ENCODE measurements around the gene NOMO2.
"Not testable (repeated sequence)": the region's sequence is repeated elsewhere in the genome, so short reads cannot be mapped to it uniquely, and the experiment has no call there.

The NOMO2 gene

DNA sequence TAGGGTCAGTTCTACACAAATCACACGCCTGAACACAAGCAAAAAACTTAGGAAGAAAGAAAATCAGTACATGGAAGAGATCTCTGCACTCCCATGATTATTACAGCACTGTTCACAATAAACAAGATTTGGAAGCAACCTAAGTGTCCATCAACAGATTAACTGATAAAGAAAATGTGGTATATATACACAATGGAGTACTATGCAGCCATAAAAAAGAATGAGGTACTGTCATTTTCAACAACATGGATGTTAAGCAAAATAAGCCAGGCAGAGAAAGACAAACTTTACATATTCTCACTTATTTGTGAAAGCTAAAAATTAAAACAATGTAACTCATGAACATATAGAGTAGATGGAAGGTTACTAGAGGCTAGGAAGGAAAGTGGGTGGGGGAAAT lies 16.0 kb upstream of the NOMO2 start:
- DNase-seq (ENCODE audit: low read depth), result not testable (repeated sequence)

GRCh38 chr16:18575945-18576344 lies 14.0 kb upstream of the NOMO2 start:
- not testable (repeated sequence) for DNase-seq (ENCODE audit: low read depth)

- DNase-seq (ENCODE audit: low read depth), result not testable (repeated sequence)
Observed at GRCh38 chr16:18575298-18575917, 13.5 kb upstream of the NOMO2 start.

DNA sequence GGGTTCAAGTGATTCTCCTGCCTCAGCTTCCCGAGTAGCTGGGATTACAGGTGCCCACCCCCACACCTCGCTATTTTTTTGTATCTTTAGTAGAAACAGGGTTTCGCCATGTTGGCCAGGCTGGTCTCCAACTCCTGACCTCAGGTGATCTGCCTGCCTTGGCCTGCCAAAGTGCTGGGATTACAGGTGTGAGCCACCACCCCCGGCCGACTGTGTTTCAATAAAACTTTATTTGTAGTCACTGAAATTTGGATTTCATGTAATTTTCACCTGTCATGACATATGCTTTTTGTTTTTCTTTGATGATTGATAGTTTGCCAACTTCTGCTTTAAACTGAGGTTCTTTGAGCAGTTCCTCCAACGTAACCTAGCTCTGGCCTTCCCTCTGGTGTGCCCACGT lies 12.0 kb upstream of the NOMO2 start:
- DNase-seq (ENCODE audit: low read depth), result not testable (repeated sequence)

GRCh38 chr16:18572973-18573372 lies 11.1 kb upstream of the NOMO2 start:
- not testable (repeated sequence) for DNase-seq (ENCODE audit: low read depth)

GRCh38 chr16:18571307-18571850 lies 9.5 kb upstream of the NOMO2 start:
- DNase-seq (ENCODE audit: low read depth), result not testable (repeated sequence)

- not testable (repeated sequence) for DNase-seq (ENCODE audit: low read depth)
Observed at GRCh38 chr16:18570529-18571306, 8.8 kb upstream of the NOMO2 start.

GRCh38 chr16:18560416-18561220 lies 1.3 kb downstream of the NOMO2 start:
- DNase-seq (ENCODE audit: low read depth), result not testable (repeated sequence)

DNA sequence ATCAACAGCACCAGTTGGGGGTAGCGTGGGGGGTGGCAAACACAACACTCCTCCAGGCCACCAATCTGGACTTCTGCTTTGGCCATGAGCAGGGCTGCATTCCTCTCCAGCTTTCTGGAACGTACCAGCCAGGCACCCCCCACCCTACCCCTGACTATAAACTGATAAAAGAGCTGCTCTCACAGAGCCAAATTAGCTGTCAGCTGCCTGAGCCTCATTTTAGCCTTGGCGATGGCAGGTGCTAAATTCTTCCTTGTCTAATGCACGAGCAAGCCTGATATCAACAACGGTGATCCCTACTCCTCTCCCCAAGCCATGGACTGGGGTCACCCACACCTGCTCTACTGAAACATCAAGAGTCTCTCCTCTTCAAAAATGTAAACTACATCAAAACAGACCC lies 8.2 kb downstream of the NOMO2 start:
- DNase-seq (ENCODE audit: low read depth), result not testable (repeated sequence)

GRCh38 chr16:18547382-18547781 lies 14.5 kb downstream of the NOMO2 start:
- not testable (repeated sequence) for DNase-seq (ENCODE audit: low read depth)

GRCh38 chr16:18546853-18547252 lies 15.0 kb downstream of the NOMO2 start:
- DNase-seq (ENCODE audit: low read depth), result not testable (repeated sequence)

GRCh38 chr16:18544232-18545081 lies 17.4 kb downstream of the NOMO2 start:
- not testable (repeated sequence) for DNase-seq (ENCODE audit: low read depth)

GRCh38 chr16:18541912-18542311 lies 20.0 kb downstream of the NOMO2 start:
- not testable (repeated sequence) for DNase-seq (ENCODE audit: low read depth)

DNA sequence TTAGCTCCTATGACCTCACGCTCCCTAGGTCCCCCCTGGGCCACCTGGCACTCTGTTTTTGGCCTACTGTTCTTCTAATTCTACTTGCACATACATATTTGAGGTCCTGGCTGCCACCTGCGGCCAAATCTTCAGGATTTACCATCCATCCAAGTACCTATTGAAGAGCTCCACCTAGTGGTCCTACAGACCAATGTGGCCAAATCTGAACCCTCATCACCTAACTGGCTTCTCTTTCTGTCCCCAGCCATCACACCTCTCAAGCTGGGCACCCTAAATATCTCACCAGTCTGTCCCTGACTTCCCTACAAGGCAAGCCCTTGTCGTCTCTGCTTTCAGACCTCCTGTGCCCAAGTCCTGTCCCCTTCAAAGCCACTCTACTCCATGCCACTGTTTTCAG lies 24.9 kb downstream of the NOMO2 start:
- DNase-seq (ENCODE audit: low read depth), result not testable (repeated sequence)

- not testable (repeated sequence) for DNase-seq (ENCODE audit: low read depth)
Observed at GRCh38 chr16:18535519-18536168, 26.3 kb downstream of the NOMO2 start.

DNA sequence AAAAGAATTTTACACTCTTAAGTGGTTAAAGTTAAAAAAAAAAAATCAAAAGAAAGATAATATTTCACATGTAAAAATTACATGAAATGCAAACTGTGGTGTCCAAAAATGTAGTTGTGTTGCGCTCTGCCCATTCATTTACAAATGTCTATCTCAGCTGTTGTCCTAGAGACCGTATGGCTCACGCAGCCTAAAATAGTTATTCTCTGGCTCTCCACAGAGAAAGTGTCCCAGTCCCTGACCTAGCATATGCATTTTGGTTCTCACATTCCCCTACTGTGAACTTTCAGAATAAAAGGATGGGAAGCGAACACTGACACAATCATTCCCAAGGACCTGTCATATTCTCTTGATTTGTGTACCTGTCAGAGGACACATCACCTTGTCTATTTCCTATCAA lies 27.6 kb downstream of the NOMO2 start:
- not testable (repeated sequence) for DNase-seq (ENCODE audit: low read depth)

- DNase-seq (ENCODE audit: low read depth), result not testable (repeated sequence)
Observed at GRCh38 chr16:18531323-18531722, 30.6 kb downstream of the NOMO2 start.

DNA sequence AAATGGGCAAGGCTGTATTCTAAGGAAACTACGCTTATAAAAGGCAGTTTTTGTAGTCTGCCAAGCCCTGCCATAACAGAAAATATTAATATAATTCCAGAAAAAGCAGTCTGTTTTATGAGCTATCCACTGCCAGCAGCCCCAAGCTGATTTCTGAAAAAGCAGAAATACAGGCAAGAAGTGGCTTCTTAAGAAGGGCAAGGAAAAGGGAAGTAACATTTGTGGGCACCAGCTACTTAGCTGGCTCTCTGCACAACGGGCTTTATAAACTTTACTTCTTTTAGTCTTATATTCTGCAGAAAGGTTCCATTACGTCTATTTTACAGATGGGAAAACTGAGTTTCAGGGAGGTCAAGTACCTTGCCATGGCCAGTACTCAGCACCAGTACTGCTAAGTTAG lies 31.6 kb downstream of the NOMO2 start:
- not testable (repeated sequence) for DNase-seq (ENCODE audit: low read depth)

- DNase-seq (ENCODE audit: low read depth), result not testable (repeated sequence)
Observed at GRCh38 chr16:18526547-18526946, 35.4 kb downstream of the NOMO2 start.

DNA sequence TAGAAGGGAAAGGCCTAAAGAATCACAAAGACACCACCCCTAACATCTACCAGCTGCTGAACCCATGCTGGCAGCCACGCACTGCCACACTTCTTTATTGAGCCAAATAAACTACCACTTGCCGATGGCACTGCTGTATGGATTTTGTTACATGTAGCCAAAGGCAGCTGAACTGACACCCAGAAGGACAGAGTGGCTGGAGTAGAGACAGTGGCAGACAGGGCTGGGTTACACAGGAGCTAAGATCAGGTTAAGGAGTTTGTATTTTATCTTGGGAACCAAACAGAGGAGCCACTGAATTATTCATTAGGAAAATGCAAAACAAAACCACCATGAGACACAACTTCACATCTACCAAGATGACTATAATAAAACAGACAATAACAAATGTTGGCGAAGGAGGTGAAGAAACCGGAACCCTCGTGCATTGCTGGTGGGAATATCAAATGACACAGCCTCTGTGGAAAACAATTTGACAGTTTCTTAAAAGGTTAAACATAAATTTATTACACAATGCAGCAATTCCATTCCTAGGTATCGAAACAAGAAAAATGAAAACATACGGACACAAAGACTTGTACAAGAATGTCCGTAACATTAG lies 35.9 kb downstream of the NOMO2 start:
- not testable (repeated sequence) for DNase-seq (ENCODE audit: low read depth)
